DND-41 (cell line): ENCODE results near the gene C11orf21.

ENCODE experiments used
- EZH2 ChIP-seq: IDR thresholded peaks from 3 replicates; pipeline ENCODE4 v1.6.1; 2012; ENCODE audit warnings: borderline replicate concordance, low read depth, mild to moderate bottlenecking, moderate library complexity, low read length, inconsistent platforms; ENCODE audit not compliant: severe bottlenecking
- TF ChIP-seq, protein P1 (sequence below): IDR thresholded peaks from 2 replicates; pipeline ENCODE4 v1.5.1; 2012; ENCODE audit warnings: borderline replicate concordance, low read length, moderate library complexity, mild to moderate bottlenecking; ENCODE audit not compliant: poor library complexity, severe bottlenecking; ENCODE audit errors: extremely low read depth

DNA sequence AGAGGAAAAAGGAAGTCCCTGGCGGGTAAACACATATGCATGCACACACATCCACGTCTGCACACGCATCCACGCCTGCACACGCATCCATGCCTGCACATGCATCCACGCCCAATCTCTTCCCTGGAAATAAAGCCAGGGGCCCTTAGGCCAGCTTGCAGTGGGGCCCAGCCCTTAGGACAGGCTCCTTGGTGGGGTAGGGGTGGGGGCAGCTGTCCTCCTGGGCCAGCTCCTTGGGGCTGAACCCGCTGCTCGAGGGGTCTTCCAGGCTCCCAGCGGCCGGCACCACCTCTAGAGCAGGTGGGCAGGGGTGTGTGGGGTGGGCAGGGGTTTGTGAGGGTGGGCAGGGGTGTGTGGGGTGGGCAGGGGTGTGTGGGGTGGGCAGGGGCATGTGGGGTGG lies 1.9 kb downstream of the C11orf21 start:
- TF ChIP-seq, protein P1, sequence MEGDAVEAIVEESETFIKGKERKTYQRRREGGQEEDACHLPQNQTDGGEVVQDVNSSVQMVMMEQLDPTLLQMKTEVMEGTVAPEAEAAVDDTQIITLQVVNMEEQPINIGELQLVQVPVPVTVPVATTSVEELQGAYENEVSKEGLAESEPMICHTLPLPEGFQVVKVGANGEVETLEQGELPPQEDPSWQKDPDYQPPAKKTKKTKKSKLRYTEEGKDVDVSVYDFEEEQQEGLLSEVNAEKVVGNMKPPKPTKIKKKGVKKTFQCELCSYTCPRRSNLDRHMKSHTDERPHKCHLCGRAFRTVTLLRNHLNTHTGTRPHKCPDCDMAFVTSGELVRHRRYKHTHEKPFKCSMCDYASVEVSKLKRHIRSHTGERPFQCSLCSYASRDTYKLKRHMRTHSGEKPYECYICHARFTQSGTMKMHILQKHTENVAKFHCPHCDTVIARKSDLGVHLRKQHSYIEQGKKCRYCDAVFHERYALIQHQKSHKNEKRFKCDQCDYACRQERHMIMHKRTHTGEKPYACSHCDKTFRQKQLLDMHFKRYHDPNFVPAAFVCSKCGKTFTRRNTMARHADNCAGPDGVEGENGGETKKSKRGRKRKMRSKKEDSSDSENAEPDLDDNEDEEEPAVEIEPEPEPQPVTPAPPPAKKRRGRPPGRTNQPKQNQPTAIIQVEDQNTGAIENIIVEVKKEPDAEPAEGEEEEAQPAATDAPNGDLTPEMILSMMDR: no peak
- no peak for TF ChIP-seq EZH2
